LNCAP (cell line): Measurements from ENCODE around the gene BLOC1S2.

Experiments used
- CTCF ChIP-seq: fragments of 450-650 bp; IDR thresholded peaks from 2 replicates; pipeline ENCODE4 v1.5.1; 2017; ENCODE audit warnings: mild to moderate bottlenecking

Gene BLOC1S2

GRCh38 chr10:100306861-100307260 lies 20.4 kb upstream of the BLOC1S2 start:
- no peak for TF ChIP-seq CTCF

- no peak for TF ChIP-seq CTCF
Observed at GRCh38 chr10:100304414-100304813, 17.9 kb upstream of the BLOC1S2 start.

- TF ChIP-seq CTCF = peak; percentile 56
Observed at GRCh38 chr10:100303724-100304319, 17.3 kb upstream of the BLOC1S2 start.

- no peak for TF ChIP-seq CTCF
Observed at GRCh38 chr10:100297242-100297641, 10.8 kb upstream of the BLOC1S2 start.

GRCh38 chr10:100293066-100293465 lies 6.6 kb upstream of the BLOC1S2 start:
- no peak for TF ChIP-seq CTCF

- no peak for TF ChIP-seq CTCF
Observed at GRCh38 chr10:100291356-100291755, 4.9 kb upstream of the BLOC1S2 start.

- no peak for TF ChIP-seq CTCF
Observed at GRCh38 chr10:100289641-100290040, 3.2 kb upstream of the BLOC1S2 start.

- no peak for TF ChIP-seq CTCF
Observed at GRCh38 chr10:100288196-100288595, 1.7 kb upstream of the BLOC1S2 start.
